GM19395 (cell line): ENCODE measurements around the gene KMT2D.
"Not testable (repeated sequence)": the region's sequence is repeated elsewhere in the genome, so short reads cannot be mapped to it uniquely, and the experiment has no call there.

ENCODE experiments used
- ATAC-seq: cut with Tn5 transposase; IDR thresholded peaks from one replicate; pipeline ENCODE4 v1.9.1; 2021; ENCODE audit warnings: mild to moderate bottlenecking, moderate library complexity; ENCODE audit not compliant: unreplicated experiment

KMT2D gene

GRCh38 chr12:49089821-49090773 lies 29.5 kb upstream of the KMT2D start:
- ATAC-seq, result no peak

GRCh38 chr12:49088932-49089330 lies 28.3 kb upstream of the KMT2D start:
- no peak for ATAC-seq

- peak; percentile 87 for ATAC-seq
These were observed 27.7 kb upstream of the KMT2D start for GRCh38 chr12:49088150-49088931.

GRCh38 chr12:49086116-49086515 lies 25.5 kb upstream of the KMT2D start:
- no peak for ATAC-seq

- ATAC-seq, result no peak
These were observed 23.8 kb upstream of the KMT2D start for GRCh38 chr12:49084438-49084837.

GRCh38 chr12:49079793-49080192 lies 19.2 kb upstream of the KMT2D start:
- ATAC-seq, result no peak

GRCh38 chr12:49070971-49071370 lies 10.4 kb upstream of the KMT2D start:
- no peak for ATAC-seq

GRCh38 chr12:49069507-49070346 lies 9.1 kb upstream of the KMT2D start, which contains the start of gene RHEBL1:
Gene RHEBL1, minus strand, starts transcription at chr12:49069979. Its CDS starts 194 bp downstream, at chr12:49069785.
- ATAC-seq, result peak; percentile 97

- ATAC-seq, result no peak
These were observed 8.4 kb upstream of the KMT2D start for GRCh38 chr12:49068879-49069506.

GRCh38 chr12:49066120-49066519 lies 5.5 kb upstream of the KMT2D start:
- no peak for ATAC-seq

GRCh38 chr12:49064767-49065152 lies 4.2 kb upstream of the KMT2D start:
- no peak for ATAC-seq

- ATAC-seq, result not testable (repeated sequence)
These were observed 1.3 kb upstream of the KMT2D start for GRCh38 chr12:49061916-49062315.

- ATAC-seq, result peak; percentile 5
These were observed 610 bp upstream of the KMT2D start for GRCh38 chr12:49061157-49061650.

GRCh38 chr12:49059299-49060171 lies 1.1 kb downstream of the KMT2D start:
- ATAC-seq, result no peak

- ATAC-seq, result no peak
These were observed 1.6 kb downstream of the KMT2D start for GRCh38 chr12:49059045-49059298.

GRCh38 chr12:49058366-49059044 lies 2.1 kb downstream of the KMT2D start:
- no peak for ATAC-seq

GRCh38 chr12:49057888-49058287 lies 2.7 kb downstream of the KMT2D start:
- no peak for ATAC-seq

- peak; percentile 69 for ATAC-seq
These were observed 4.4 kb downstream of the KMT2D start for GRCh38 chr12:49055978-49056754.
